Stomach smooth muscle (tissue), 2 donors: ENCODE measurements around the gene TERT.

Experiments
- H3K27ac ChIP-seq: one replicate; pipeline ENCODE4 v1.7.0; 2013; ENCODE audit warnings: mild to moderate bottlenecking, low read length, inconsistent platforms
- H3K27me3 ChIP-seq, 2 donors: one replicate each; pipeline ENCODE4 v1.7.0; 2013; ENCODE audit warnings: low read length in 2 of 2; ENCODE audit not compliant: insufficient read depth in 2 of 2, control insufficient read depth in 1 of 2
- H3K36me3 ChIP-seq, 2 donors: one replicate each; pipeline ENCODE4 v1.7.0; 2013; ENCODE audit warnings: low read length in 2 of 2; ENCODE audit not compliant: control insufficient read depth in 2 of 2, insufficient read depth in 2 of 2
- H3K4me1 ChIP-seq: one replicate; pipeline ENCODE4 v1.7.0; 2013; ENCODE audit warnings: low read length; ENCODE audit not compliant: control insufficient read depth, insufficient read depth
- H3K4me3 ChIP-seq, 2 donors: one replicate each; pipeline ENCODE4 v1.7.0; 2013; ENCODE audit warnings: low read length in 2 of 2
- H3K9ac ChIP-seq, 2 donors: one replicate each; pipeline ENCODE4 v1.7.0; 2013; ENCODE audit warnings: low read length in 2 of 2, mild to moderate bottlenecking in 1 of 2
- H3K9me3 ChIP-seq, 2 donors: one replicate each; pipeline ENCODE4 v1.7.0; 2013; ENCODE audit warnings: low read length in 2 of 2; ENCODE audit not compliant: control insufficient read depth in 2 of 2
- donor health status: healthy.
- donor health status: Pancreatic carcinoma.

The TERT gene

GRCh38 chr5:1203311-1203967 lies 91.4 kb downstream of the TERT start:
- peaks cover 0 to 14% of the 10 kb centered on the region in 2 donors for H3K27me3 ChIP-seq
- no peak overlapping the region for H3K27ac ChIP-seq
- no peaks in the 10 kb centered on the region for H3K4me1 ChIP-seq
- no peak overlapping the region for H3K9ac ChIP-seq
- no peak overlapping the region for H3K4me3 ChIP-seq
- H3K36me3 ChIP-seq: no peaks in the 10 kb centered on the region
- no peaks in the 10 kb centered on the region for H3K9me3 ChIP-seq
